ENCODE measurements around the gene SPNS1.

DNA sequence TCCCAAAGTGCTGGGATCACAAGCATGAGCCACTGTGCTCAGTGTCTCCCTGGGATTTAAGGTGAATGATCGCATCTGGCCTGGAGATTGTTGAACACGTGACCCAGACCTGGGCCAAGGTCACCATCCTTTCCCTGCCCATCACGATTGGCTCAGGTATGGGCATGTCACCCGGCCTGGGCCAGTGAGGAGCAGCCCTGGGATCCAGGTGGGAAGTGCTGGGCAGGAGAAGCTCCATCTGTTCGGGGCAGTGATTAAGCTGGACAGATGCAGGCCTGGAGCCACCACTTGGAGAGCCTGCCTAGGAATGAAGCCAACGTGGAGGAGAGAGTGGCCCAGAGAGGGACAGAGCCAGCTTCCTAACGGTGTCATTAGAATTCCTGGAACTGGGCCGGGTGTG, 17.1 kb downstream of the SPNS1 start:
- TF ChIP-seq, protein P1, sequence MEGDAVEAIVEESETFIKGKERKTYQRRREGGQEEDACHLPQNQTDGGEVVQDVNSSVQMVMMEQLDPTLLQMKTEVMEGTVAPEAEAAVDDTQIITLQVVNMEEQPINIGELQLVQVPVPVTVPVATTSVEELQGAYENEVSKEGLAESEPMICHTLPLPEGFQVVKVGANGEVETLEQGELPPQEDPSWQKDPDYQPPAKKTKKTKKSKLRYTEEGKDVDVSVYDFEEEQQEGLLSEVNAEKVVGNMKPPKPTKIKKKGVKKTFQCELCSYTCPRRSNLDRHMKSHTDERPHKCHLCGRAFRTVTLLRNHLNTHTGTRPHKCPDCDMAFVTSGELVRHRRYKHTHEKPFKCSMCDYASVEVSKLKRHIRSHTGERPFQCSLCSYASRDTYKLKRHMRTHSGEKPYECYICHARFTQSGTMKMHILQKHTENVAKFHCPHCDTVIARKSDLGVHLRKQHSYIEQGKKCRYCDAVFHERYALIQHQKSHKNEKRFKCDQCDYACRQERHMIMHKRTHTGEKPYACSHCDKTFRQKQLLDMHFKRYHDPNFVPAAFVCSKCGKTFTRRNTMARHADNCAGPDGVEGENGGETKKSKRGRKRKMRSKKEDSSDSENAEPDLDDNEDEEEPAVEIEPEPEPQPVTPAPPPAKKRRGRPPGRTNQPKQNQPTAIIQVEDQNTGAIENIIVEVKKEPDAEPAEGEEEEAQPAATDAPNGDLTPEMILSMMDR (IDR thresholded peaks at IDR 0.05), result no peak
- no peak for TF ChIP-seq POLR2A (IDR thresholded peaks at IDR 0.05)

Data from heart left ventricle (tissue), 13 donors.